ENCODE data around the gene PLXNA1. TPM values are rescaled to one million over a fixed set of nuclear protein-coding genes. Genes with fewer than 3 reads are reported as not detected.

Gene PLXNA1
- total RNA-seq, 6 experiments from 2014 or later, result 40.8 to 56.1 (median 45.4) TPM

- DNase-seq, result no peak
- Mint-ChIP-seq H3K9me3 (no peaks in the 10 kb centered on the region), H3K4me3 (no peak overlapping the region), H3K27me3 (ENCODE audit: insufficient read depth) (no peaks in the 10 kb centered on the region; the same call in none of the 2 replicates), H3K4me1 (ENCODE audit: low read depth) (peaks cover 27% of the 10 kb centered on the region), H3K27ac (no peak overlapping the region), H3K36me3 (ENCODE audit: low read depth) (peaks cover 5% of the 10 kb centered on the region)
- no peak for TF ChIP-seq CTCF (IDR thresholded peaks at IDR 0.05)
Measured at GRCh38 chr3:126957776-126958637, 24.9 kb upstream of the PLXNA1 start.

DNA sequence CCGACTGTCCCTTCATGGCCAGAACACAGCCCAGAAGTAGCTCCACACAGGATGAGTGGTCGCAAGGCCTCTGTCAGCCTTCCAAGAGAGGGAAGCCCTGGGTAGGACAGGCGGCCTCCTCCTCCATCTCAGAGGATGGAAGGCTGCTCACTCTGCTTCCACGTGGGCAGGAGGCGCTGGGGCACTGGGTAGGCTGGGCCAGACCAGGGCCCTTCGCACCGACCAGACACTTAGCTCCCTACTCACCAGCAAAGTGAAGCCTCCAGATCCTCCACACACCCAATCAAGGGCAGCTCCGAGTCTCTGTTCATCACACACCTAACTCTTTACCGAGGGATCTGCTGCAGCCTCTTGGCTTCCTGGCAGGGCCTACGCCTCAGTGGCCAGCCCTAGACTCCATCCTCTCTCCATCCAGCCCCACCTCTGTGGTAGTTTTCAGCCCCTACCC is 24.3 kb upstream of the PLXNA1 start:
- H3K36me3 Mint-ChIP-seq (ENCODE audit: low read depth), result peaks cover 5% of the 10 kb centered on the region
- no peaks in the 10 kb centered on the region for H3K9me3 Mint-ChIP-seq
- no peak overlapping the region for H3K4me3 Mint-ChIP-seq
- H3K27ac Mint-ChIP-seq, result peak overlapping the region; percentile 3; the same call in 1 of the 2 replicates
- H3K27me3 Mint-ChIP-seq (ENCODE audit: insufficient read depth), result no peaks in the 10 kb centered on the region; the same call in none of the 2 replicates
- no peak for TF ChIP-seq CTCF (IDR thresholded peaks at IDR 0.05)
- H3K4me1 Mint-ChIP-seq (ENCODE audit: low read depth), result peaks cover 27% of the 10 kb centered on the region
- no peak for DNase-seq

DNA sequence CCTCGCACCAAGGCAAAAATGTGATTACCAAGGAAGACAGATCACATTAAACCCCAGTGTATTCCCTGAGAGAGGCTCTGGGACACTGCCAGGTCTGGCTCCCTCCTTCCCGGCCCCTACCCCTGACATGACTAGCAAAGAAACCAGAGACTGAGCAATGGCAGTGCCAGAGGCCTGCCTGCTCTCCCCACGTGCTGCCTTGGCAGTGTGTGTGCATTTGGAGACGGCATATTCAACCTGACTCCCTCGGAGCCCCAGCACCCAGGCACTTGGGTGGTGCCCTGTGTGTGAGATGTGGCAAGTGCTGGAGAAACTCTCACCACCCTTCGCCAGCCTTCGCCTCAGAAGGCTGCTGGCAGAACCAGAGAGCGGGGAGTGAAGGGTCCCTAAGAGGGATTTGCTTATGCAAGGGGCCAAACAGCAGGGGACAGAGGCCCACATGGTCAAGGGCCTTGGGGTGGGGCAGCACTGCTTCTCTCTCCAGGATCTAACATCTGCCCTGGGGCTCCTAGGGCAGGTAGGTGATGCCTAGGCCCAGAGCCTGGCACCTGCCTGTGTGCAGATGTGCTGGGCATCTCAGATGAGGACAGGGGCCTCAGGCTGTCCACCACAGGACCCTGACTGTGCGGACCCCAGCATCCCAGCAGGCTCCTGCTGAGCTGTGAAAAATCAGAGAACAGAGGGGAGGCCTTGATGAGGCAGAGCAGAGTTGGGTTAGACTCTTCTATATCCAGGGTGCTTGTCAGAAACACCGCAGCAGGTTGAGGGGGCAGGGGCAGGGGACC is 23.6 kb upstream of the PLXNA1 start:
- peaks cover 22% of the 10 kb centered on the region for H3K4me1 Mint-ChIP-seq (ENCODE audit: low read depth)
- H3K27ac Mint-ChIP-seq, result peak overlapping the region; percentile 77; the same call in 1 of the 2 replicates
- no peak for DNase-seq
- TF ChIP-seq CTCF (IDR thresholded peaks at IDR 0.05), result no peak
- no peaks in the 10 kb centered on the region for H3K9me3 Mint-ChIP-seq
- no peak overlapping the region for H3K4me3 Mint-ChIP-seq
- peaks cover 5% of the 10 kb centered on the region for H3K36me3 Mint-ChIP-seq (ENCODE audit: low read depth)
- no peaks in the 10 kb centered on the region; the same call in none of the 2 replicates for H3K27me3 Mint-ChIP-seq (ENCODE audit: insufficient read depth)

DNA sequence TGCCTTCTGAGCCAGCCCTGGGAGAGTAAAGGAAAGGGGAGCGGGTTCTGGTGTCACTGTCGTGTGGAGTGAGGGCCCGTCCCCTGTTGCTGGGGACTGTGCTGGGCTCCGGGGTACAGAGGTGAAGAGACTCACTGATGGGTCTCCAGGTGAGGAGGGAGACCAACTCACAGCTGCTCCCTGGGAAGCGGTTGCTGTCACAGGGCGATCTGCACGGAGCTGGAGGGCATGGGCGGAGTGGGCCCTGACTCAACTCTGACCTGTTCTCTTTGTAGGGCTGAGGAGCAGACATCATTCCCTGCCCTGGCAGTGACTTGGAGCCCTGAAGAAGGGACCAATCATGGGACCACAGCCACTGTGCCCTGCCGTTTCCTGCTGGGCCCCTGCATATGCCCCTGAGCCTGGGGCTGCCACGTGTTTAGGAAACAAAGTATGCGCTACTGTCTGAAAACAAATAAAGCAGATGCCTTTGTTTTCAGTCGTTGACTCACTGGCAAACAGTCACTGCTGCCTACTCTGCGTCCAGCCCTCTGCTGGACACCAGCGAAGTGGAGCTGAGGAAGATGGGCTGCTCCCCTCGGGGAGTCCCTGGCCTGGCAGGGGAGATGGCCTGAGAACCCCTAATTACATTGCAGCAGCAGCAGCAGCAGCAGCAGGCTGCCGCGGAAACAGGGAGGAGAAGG is 22.9 kb upstream of the PLXNA1 start:
- peak overlapping the region; percentile 42; the same call in 1 of the 2 replicates for H3K4me3 Mint-ChIP-seq
- peak overlapping the region; percentile 77 for H3K27ac Mint-ChIP-seq
- no peaks in the 10 kb centered on the region for H3K9me3 Mint-ChIP-seq
- H3K4me1 Mint-ChIP-seq (ENCODE audit: low read depth), result peaks cover 19% of the 10 kb centered on the region
- peak; percentile 66 for DNase-seq
- peaks cover 5% of the 10 kb centered on the region for H3K36me3 Mint-ChIP-seq (ENCODE audit: low read depth)
- H3K27me3 Mint-ChIP-seq (ENCODE audit: insufficient read depth), result no peaks in the 10 kb centered on the region; the same call in none of the 2 replicates
- peak; percentile 77 for TF ChIP-seq CTCF (IDR thresholded peaks at IDR 0.05)

DNA sequence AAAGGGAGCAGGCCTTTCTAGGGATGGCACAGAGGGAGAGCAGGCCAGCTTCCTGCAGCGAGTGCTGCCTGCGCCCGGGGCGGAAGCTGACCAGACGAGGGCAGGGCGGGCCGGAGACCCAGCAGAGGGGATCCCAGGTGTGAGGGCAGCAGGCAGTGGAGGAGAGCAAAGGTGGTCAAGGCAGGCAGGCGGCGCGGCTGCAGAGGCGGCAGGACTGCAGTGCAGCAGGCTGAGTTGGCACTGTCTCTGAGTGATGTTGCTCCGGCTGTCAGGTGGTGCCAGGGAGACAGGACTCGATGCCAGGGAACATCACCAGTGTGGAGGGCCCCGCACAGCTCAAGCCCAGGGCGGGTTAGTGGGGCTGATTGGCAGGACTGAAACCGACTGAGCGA is 22.3 kb upstream of the PLXNA1 start:
- Mint-ChIP-seq H3K4me3 (peak overlapping the region; percentile 42; the same call in 1 of the 2 replicates), H3K4me1 (ENCODE audit: low read depth) (peaks cover 19% of the 10 kb centered on the region), H3K27ac (peak overlapping the region; percentile 77), H3K36me3 (ENCODE audit: low read depth) (peaks cover 5% of the 10 kb centered on the region), H3K27me3 (ENCODE audit: insufficient read depth) (no peaks in the 10 kb centered on the region; the same call in none of the 2 replicates), H3K9me3 (no peaks in the 10 kb centered on the region)
- peak; percentile 56 for TF ChIP-seq CTCF (IDR thresholded peaks at IDR 0.05)
- no peak for DNase-seq

Measured in HFFc6 (cell line).